Duodenal mucosa (tissue), 2 donors: ENCODE measurements around the gene TBX6.
A peak's percentile ranks its signal among the peaks of the same experiment; 100 is the strongest.
"Not testable (repeated sequence)": the region's sequence is repeated elsewhere in the genome, so short reads cannot be mapped to it uniquely, and the experiment has no call there.

Source experiments
- H3K27ac ChIP-seq: one replicate; pipeline ENCODE4 v1.7.0; 2013; ENCODE audit warnings: low read depth, low read length
- H3K27me3 ChIP-seq, 2 donors: one replicate each; pipeline ENCODE4 v1.7.0; 2013; ENCODE audit warnings: low read length in 2 of 2, control low read depth in 1 of 2; ENCODE audit not compliant: insufficient read depth in 2 of 2, control insufficient read depth in 1 of 2
- H3K36me3 ChIP-seq, 2 donors: one replicate each; pipeline ENCODE4 v1.7.0; 2013; ENCODE audit warnings: low read length in 2 of 2, control low read depth in 1 of 2; ENCODE audit not compliant: insufficient read depth in 2 of 2, control insufficient read depth in 1 of 2
- H3K4me1 ChIP-seq, 2 donors: one replicate each; pipeline ENCODE4 v1.7.0; 2013; ENCODE audit warnings: low read length in 2 of 2, control low read depth in 1 of 2; ENCODE audit not compliant: insufficient read depth in 2 of 2, control insufficient read depth in 1 of 2
- H3K4me3 ChIP-seq, 2 donors: one replicate each; pipeline ENCODE4 v1.7.0; 2013; ENCODE audit warnings: low read length in 2 of 2, low read depth in 1 of 2
- H3K9ac ChIP-seq, 2 donors: one replicate each; pipeline ENCODE4 v1.7.0; 2013; ENCODE audit warnings: low read length in 2 of 2, low read depth in 1 of 2
- H3K9me3 ChIP-seq, 2 donors: one replicate each; pipeline ENCODE4 v1.7.0; 2013; ENCODE audit warnings: low read length in 2 of 2, control low read depth in 1 of 2; ENCODE audit not compliant: control insufficient read depth in 1 of 2

TBX6 gene, protein sequence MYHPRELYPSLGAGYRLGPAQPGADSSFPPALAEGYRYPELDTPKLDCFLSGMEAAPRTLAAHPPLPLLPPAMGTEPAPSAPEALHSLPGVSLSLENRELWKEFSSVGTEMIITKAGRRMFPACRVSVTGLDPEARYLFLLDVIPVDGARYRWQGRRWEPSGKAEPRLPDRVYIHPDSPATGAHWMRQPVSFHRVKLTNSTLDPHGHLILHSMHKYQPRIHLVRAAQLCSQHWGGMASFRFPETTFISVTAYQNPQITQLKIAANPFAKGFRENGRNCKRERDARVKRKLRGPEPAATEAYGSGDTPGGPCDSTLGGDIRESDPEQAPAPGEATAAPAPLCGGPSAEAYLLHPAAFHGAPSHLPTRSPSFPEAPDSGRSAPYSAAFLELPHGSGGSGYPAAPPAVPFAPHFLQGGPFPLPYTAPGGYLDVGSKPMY

DNA sequence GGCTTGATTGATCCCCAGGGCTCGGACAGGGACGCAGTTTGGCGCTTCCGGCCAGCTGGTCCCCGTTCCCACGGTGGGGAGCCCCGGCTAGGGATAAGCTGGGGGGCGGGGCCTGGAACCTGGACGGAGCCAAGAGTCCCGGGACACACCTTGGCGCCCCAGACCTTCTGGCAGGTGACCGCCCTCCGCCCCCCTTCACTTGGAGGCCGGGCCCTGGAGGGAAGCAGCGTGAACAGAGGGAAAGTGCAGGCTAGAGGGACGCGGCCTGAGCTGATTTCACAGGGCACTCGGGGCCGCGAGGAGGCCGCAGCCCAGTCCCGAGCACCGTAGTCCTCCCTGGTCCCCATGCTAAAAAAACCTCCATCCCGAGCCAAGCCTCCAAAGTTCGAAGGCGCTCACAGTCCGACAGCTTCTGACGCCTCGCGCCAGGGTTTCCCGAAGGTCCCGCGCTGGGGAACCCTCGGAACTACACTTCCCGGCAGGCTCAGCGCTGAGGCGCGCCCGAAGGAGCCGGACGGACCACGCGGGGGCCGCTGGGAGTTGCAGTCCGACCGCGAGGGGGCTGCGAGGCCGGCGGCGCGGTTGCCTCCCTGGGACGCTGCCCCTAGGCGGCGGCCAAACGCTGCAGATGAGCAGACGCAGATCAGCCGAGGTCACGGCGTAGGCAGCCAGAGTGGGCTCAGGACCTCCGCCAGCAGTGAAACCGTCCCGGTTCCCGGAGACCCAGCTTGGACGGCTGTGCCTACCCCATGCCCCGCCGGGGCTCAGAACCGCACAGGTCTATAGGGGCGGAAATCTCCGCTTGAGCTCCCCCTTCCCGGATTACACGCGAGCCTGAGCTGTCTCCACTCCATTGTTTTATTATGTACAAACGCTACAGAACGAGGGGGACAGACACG, at the start of gene TBX6:
TSS of gene TBX6 (minus strand) at position 451 of the 899 bp plus-strand sequence. CDS start 731 bp downstream, outside the sequence.
- no peaks in the 10 kb centered on the region for H3K27me3 ChIP-seq
- peaks cover under 1 to 3% of the 10 kb centered on the region in 2 donors for H3K9me3 ChIP-seq
- H3K36me3 ChIP-seq = peaks cover 12 to 13% of the 10 kb centered on the region in 2 donors
- peak within 1 kb of the TSS; percentile 75 to 85 for H3K4me3 ChIP-seq
- peak within 1 kb of the TSS; percentile 62 for H3K27ac ChIP-seq
- peak within 1 kb of the TSS; percentile 73 to 92 for H3K9ac ChIP-seq
- H3K4me1 ChIP-seq = peaks cover 33 to 40% of the 10 kb centered on the region in 2 donors

DNA sequence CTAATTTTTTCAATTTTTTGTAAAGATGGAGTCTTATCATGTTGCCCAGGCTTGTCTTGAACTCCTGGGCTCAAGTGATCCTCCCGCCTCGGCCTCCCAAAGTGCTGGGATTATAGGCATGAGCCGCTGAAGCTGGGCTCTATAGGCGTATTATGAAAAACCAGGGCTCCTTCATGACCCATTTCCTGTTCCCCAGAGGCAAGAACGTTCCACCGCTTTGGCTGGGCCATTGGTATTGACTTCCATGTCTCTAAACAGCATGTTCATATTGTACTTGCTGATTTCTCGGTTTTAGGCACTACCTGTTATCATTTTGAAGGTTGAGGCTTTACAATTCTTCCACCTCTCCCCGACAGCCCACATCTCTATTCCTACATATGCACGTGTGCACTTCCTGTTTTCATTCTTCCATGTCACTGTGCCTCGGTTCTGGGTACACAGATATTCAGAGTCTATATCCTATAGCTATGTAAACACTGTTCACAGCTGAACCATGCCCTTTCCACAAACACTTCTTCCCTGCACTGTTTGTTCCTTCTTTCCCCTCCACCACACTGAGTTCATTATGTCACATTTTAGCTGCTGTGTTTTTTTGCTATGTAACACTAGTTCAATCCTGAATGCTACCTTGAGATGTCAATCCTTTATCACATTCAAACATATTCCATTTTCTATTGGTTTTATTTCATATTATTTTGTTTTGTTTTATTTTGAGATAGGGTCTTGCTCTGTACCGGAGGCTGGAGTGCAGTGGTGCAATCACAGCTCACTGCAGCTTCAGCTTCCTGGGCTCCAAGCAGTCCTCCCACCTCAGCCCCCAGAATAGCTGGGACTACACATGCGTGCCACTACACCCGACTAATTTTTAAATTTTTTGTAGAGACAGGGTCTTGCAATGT, 48.1 kb upstream of the TBX6 start:
- Histone ChIP-seq H3K9me3 (no peaks in the 10 kb centered on the region), H3K27ac (no peak overlapping the region), H3K36me3 (no peaks in the 10 kb centered on the region), H3K9ac (no peak overlapping the region), H3K4me3 (peak overlapping the region; percentile 1 to 40), H3K4me1 (peaks cover 8 to 10% of the 10 kb centered on the region in 2 donors), H3K27me3 (no peaks in the 10 kb centered on the region)

DNA sequence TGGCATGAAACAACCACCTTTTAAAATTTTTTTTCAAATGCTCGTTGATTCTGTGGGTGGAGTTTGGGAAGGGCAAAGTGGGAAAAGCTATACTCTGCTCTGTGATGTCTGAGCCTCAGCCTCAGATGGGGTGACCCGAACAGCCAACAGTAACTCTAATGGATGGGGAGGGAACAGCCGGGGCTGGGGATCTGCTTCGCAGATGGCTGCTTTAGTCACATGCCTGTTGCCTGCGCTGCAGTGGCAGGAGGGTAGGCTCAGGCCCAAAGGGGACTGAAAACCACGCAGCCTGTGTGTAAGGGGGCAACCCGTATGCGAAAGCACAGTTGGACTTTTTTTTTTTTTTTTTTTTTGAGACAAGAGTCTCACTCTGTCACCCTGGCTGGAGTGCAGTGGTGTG, 46.2 kb upstream of the TBX6 start:
- Histone ChIP-seq H3K9me3 (no peaks in the 10 kb centered on the region), H3K9ac (no peak overlapping the region), H3K27ac (no peak overlapping the region), H3K27me3 (no peaks in the 10 kb centered on the region), H3K4me3 (no peak overlapping the region), H3K4me1 (peaks cover 8 to 10% of the 10 kb centered on the region in 2 donors), H3K36me3 (no peaks in the 10 kb centered on the region)

DNA sequence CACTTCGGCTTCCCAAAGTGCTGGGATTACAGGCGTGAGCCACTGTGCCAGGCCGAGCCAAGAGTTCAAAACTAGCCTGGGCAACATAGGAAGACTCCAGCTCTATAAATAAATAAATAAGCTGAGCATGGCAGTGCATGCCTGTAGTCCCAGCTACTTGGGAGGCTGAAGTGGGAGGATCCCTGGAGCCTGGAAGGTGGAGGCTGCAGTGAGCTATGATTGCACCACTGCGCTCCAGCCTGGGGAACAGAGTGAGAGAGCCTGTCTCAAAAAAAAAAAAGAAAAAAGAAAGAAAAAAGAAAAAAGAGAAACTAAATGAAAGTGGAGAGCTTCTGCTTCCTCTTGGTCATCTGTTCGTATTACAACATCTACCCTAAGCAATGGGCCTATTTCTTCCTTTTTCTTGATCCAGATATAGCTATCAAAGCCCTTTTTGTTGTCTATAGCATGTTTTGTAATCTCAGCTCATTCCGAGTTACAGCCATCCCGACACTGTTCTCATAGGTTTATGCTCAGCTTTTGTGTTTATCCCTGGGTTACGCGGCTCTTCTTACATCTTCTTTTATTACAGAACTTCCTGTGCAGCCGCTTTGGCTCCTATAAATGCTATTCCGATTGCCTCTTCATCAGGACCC, 45.4 kb upstream of the TBX6 start:
- Histone ChIP-seq H3K27me3 (no peaks in the 10 kb centered on the region), H3K36me3 (no peaks in the 10 kb centered on the region), H3K4me1 (peaks cover 8 to 10% of the 10 kb centered on the region in 2 donors), H3K27ac (no peak overlapping the region), H3K4me3 (no peak overlapping the region), H3K9ac (no peak overlapping the region), H3K9me3 (no peaks in the 10 kb centered on the region)

DNA sequence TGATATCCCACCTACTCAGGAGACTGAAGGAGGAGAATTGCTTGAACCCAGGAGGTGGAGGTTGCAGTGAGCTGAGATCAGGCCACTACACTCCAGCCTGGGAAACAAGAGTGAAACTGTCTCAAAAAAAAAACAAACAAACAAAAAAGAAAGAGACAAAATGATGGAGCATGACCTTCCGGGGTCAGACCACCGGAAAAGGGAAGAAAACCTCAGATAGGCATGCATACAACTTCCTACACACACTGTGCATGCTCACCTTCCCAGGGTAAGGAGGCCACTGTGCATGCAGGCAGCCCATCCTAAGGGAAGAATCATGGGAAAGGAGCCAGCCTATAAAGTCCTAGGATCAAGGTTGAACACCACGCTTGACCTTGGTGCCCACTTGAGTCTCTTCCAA, 40.9 kb upstream of the TBX6 start:
- no peaks in the 10 kb centered on the region for H3K27me3 ChIP-seq
- no peak overlapping the region for H3K27ac ChIP-seq
- no peak overlapping the region for H3K9ac ChIP-seq
- no peak overlapping the region for H3K4me3 ChIP-seq
- H3K4me1 ChIP-seq = no peaks in the 10 kb centered on the region
- H3K36me3 ChIP-seq = no peaks in the 10 kb centered on the region
- H3K9me3 ChIP-seq = no peaks in the 10 kb centered on the region

DNA sequence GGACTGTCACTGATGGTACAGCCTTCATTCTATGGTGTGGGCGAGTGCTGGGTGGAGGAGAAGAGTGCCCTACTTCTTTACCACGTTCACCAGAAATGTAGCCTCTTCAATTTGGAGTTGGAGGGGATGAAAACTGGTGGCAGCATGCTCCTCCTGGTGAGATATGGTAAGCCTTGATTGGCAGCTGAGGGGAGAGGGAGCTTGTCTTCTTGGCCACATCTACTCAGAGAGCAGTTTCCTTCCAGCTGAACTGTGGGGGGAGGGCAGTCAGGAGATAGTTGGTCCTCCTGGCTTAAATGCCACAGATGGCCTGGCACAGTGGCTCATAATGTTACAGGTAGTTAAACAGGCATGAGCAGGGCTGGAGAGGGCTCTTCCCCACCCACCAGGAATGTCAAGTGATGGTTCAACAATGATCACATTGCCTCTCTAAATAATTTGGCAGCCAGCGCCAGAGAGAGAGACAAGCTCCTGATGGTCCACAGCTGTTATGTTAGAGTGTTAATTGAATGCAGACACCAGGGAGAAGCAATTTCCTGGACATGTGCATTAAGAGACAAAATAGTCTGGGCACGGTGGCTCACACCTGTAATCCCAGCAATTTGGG, 40.2 kb upstream of the TBX6 start:
- Histone ChIP-seq H3K9ac (no peak overlapping the region), H3K4me3 (no peak overlapping the region), H3K27me3 (no peaks in the 10 kb centered on the region), H3K4me1 (no peaks in the 10 kb centered on the region), H3K36me3 (no peaks in the 10 kb centered on the region), H3K9me3 (no peaks in the 10 kb centered on the region), H3K27ac (no peak overlapping the region)

DNA sequence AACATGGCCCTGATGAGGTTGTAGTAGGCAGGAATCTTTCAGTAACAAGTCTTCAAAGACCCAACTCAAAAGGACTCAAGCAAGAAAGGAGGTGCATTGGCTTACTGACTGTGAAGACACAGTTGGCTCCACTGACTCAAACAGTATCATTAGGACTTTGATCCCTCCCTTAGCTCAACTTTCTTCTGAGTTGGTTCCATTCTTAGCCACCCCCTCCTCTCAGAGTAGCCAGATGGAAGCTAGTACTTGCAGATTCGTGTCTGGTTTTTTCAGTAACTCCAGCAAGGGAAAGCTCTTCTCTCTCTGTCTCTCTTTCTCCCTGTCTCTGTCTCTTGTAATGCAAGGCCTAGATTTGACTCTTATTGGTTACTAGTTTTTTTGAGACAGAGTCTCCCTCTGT, 36.3 kb upstream of the TBX6 start:
- no peak overlapping the region for H3K4me3 ChIP-seq
- H3K9me3 ChIP-seq = no peaks in the 10 kb centered on the region
- no peak overlapping the region for H3K27ac ChIP-seq
- peaks cover 0 to 9% of the 10 kb centered on the region in 2 donors for H3K4me1 ChIP-seq
- no peaks in the 10 kb centered on the region for H3K36me3 ChIP-seq
- no peaks in the 10 kb centered on the region for H3K27me3 ChIP-seq
- H3K9ac ChIP-seq = no peak overlapping the region

DNA sequence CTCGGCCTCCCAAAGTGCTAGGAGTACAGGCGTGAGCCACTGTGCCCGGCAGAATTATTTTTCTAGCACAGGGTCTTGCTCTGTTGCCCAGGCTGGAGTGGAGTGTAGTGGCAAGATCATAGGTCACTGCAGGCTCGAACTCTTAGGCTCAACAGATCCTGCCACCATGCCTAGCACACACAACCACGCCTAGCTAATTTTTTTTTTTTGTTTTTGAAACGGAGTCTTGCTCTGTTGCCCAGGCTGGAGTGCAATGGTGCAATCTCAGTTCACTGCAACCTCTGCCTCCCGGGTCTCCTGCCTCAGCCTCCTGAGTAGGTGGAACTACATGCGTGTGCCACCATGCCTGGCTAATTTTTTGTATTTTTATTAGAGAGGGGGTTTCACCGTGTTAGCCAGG, 34.0 kb upstream of the TBX6 start:
- H3K4me3 ChIP-seq, H3K36me3 ChIP-seq, H3K9ac ChIP-seq, H3K27ac ChIP-seq, H3K27me3 ChIP-seq, H3K9me3 ChIP-seq: not testable (repeated sequence)
- H3K4me1 ChIP-seq = peaks cover 12 to 27% of the 10 kb centered on the region in 2 donors

DNA sequence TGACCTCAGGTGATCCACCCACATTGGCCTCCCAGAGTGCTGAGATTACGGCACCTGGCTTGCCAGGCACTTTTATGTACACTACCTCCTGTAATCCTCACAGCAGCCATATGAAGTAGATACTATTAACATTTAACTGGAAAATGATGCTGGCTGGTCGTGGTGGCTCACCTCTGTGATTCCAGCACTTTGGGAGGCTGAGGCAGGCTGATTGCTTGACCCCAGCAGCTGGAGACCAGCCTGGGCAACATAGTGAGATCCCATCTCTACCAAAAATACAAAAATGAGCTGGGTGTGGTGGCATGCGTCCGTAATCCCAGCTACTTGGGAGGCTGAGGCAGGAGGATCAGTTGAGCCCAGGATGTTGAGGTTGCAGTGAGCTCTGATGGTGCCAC, 33.3 kb upstream of the TBX6 start:
- Histone ChIP-seq H3K4me1 (peaks cover 14 to 32% of the 10 kb centered on the region in 2 donors), H3K9ac (no peak overlapping the region), H3K27me3 (no peaks in the 10 kb centered on the region), H3K4me3 (no peak overlapping the region), H3K9me3 (no peaks in the 10 kb centered on the region), H3K27ac (no peak overlapping the region), H3K36me3 (no peaks in the 10 kb centered on the region)
